HepG2 (cell line): ENCODE results near the gene DLG5. TPM values are rescaled to one million over a fixed set of nuclear protein-coding genes. Genes with fewer than 3 reads are reported as not detected.

ENCODE experiments used
- ATAC-seq: fragments of 200-7000 bp; cut with Tn5 transposase; 3 replicates; pipeline ENCODE4 v1.9.1; 2020; ENCODE audit warnings: mild to moderate bottlenecking, moderate library complexity
- BruUV-seq: library from RNA; stranded (reverse); fragments of 400-500 nt; replicated peaks from 2 replicates; lab custom pipeline; 2021; lab: Mats Ljungman, UMichigan
- CTCF ChIA-PET: fragments of 300-600 bp; formaldehyde crosslinking; extraction: SDS; loops from one replicate; lab custom pipeline; 2021; ENCODE audit warnings: low total read pairs, inconsistent platforms, low intra/inter-chr PET ratio; lab: Yijun Ruan, JAX
- POLR2A ChIA-PET: fragments of 350-600 bp; sonication (Branson Sonifier 250); formaldehyde crosslinking; loops from one replicate; lab custom pipeline; 2020; ENCODE audit warnings: antibody characterized with exemption, inconsistent platforms; lab: Yijun Ruan, JAX
- DNase-seq: peaks from one replicate; pipeline ENCODE4 v3.0.0-alpha.2; 2015; ENCODE audit warnings: low spot score
- FAIRE-seq: peaks from 3 replicates; lab custom pipeline; 2011; peaks lifted over from hg19 to GRCh38; lab: Jason Lieb, UNC
- H2AFZ ChIP-seq: one replicate; pipeline ENCODE4 v1.6.1; 2011; ENCODE audit warnings: low read length, inconsistent platforms
- H3K27ac ChIP-seq: fragments of 300-600 bp; 3 replicates; pipeline ENCODE4 v1.8.0; 2011; ENCODE audit warnings: mixed run types, mild to moderate bottlenecking, mixed read lengths, low read length, inconsistent platforms; ENCODE audit not compliant: insufficient read depth; ENCODE audit errors: extremely low read length
- H3K27me3 ChIP-seq, 2 experiments: fragments of 200-600 bp in 1 of 2; 2 replicates in 1 of 2; 3 replicates in 1 of 2; pipeline versions ENCODE4 v1.6.0 to v1.8.0; 2011; ENCODE audit warnings: low read length in 2 of 2, mild to moderate bottlenecking in 2 of 2, moderate library complexity in 2 of 2, inconsistent platforms in 1 of 2; ENCODE audit not compliant: insufficient read depth in 2 of 2, control insufficient read depth in 1 of 2
- H3K36me3 ChIP-seq, 2 experiments: fragments of 200-600 bp in 1 of 2; replicated peaks in 1 of 2; 2 replicates in 1 of 2; 3 replicates in 1 of 2; pipeline versions ENCODE4 v1.5.1 to v1.8.0; 2011; ENCODE audit warnings: low read length in 2 of 2, inconsistent platforms in 1 of 2; ENCODE audit not compliant: insufficient read depth in 2 of 2, control insufficient read depth in 1 of 2
- H3K4me1 ChIP-seq: 2 replicates; pipeline ENCODE4 v1.5.1; 2012; ENCODE audit warnings: low read length, inconsistent platforms; ENCODE audit not compliant: insufficient read depth
- H3K4me2 ChIP-seq: 2 replicates; pipeline ENCODE4 v1.6.0; 2011; ENCODE audit warnings: low read depth, low read length, inconsistent platforms
- H3K4me3 ChIP-seq, 3 experiments: fragments of 200-600 bp in 1 of 3; sonication (generic), shearing (Covaris generic) in 1 of 3; replicated peaks in 1 of 3; 2 replicates each; pipeline ENCODE4 v1.5.1; 2011 to 2016; ENCODE audit warnings: low read length in 3 of 3, inconsistent platforms in 2 of 3, low read depth in 2 of 3, mild to moderate bottlenecking in 2 of 3, control low read depth in 1 of 3, mixed read lengths in 1 of 3; ENCODE audit not compliant: insufficient read depth in 1 of 3
- H3K79me2 ChIP-seq: one replicate; pipeline ENCODE4 v1.6.1; 2011; ENCODE audit warnings: low read length, inconsistent platforms; ENCODE audit not compliant: insufficient read depth
- H3K9ac ChIP-seq: 2 replicates; pipeline ENCODE4 v1.6.0; 2011; ENCODE audit warnings: mild to moderate bottlenecking, low read depth, low read length, inconsistent platforms; ENCODE audit not compliant: insufficient read depth
- H3K9me3 ChIP-seq: 2 replicates; pipeline ENCODE4 v1.5.1; 2012; ENCODE audit warnings: mild to moderate bottlenecking, low read length
- H4K20me1 ChIP-seq: 2 replicates; pipeline ENCODE4 v1.6.0; 2011; ENCODE audit warnings: inconsistent platforms, mild to moderate bottlenecking, low read length, moderate library complexity; ENCODE audit not compliant: insufficient read depth
- AHDC1 ChIP-seq: sonication (generic); formaldehyde crosslinking; IDR thresholded peaks from 2 replicates; pipeline ENCODE4 v1.5.1; 2020; ENCODE audit warnings: mild to moderate bottlenecking, missing genetic modification reagents, borderline replicate concordance
- FIP1L1 ChIP-seq: fragments of 200-400 bp; formaldehyde crosslinking; IDR thresholded peaks from 2 replicates; pipeline ENCODE4 v1.6.1; 2018; ENCODE audit warnings: low read depth, mild to moderate bottlenecking, low read length, moderate library complexity, borderline replicate concordance; ENCODE audit not compliant: insufficient read depth
- KLF6 ChIP-seq: IDR thresholded peaks from 2 replicates; pipeline ENCODE4 v1.8.0; 2016; ENCODE audit warnings: missing biosample characterization, missing genetic modification reagents
- MED1 ChIP-seq: sonication (generic); formaldehyde crosslinking; IDR thresholded peaks from 2 replicates; pipeline ENCODE4 v1.4.0; 2020; ENCODE audit warnings: missing genetic modification reagents
- SNAPC5 ChIP-seq: sonication (generic); formaldehyde crosslinking; IDR thresholded peaks from 2 replicates; pipeline ENCODE4 v1.8.1; 2023; ENCODE audit warnings: mild to moderate bottlenecking, missing genetic modification reagents, borderline replicate concordance
- ZNF251 ChIP-seq: sonication (generic); formaldehyde crosslinking; IDR thresholded peaks from 2 replicates; pipeline ENCODE4 v1.9.0; 2021; ENCODE audit warnings: mild to moderate bottlenecking, missing genetic modification reagents
- ZNF784 ChIP-seq: sonication (generic); formaldehyde crosslinking; IDR thresholded peaks from 2 replicates; pipeline ENCODE4 v1.5.1; 2020; ENCODE audit warnings: missing genetic modification reagents, mild to moderate bottlenecking, borderline replicate concordance
- WGBS: methylation state at CpG from one replicate; pipeline ENCODE4 v1.1.6; 2017; ENCODE audit warnings: low lambda C conversion rate; 5-methylcytosine and 5-hydroxymethylcytosine counted together
- in situ Hi-C: cut with HindIII; loops from 2 replicates; pipeline ENCODE4 v1.10.0; 2017; ENCODE audit warnings: low pct_unique_long_range_greater_than_20kb; ENCODE audit not compliant: extremely low pct_ligation_motif_present
- intact Hi-C: fragments of 100-400 bp; cut with micrococcal nuclease; formaldehyde crosslinking; loops from one replicate; pipeline ENCODE4 v1.10.0; 2022; ENCODE audit not compliant: unreplicated experiment
- polyA plus RNA-seq, 8 experiments: library from polyadenylated mRNA; depleted of rRNA in 3 of 8; stranded (reverse) in 7 of 8; unstranded in 1 of 8; fragments of >200 nt; fragmentation: Illumina TruSeq in 4 of 8; extraction: Trizol in 4 of 8; gene quantifications; 2 replicates each; pipeline versions ENCODE4 v1.2.1 to v1.2.3, GENCODE V29; 2011 to 2016; ENCODE audit warnings: low read depth in 4 of 8, missing spikeins in 1 of 8, mixed read lengths in 1 of 8; ENCODE audit not compliant: insufficient read depth in 1 of 8
- total RNA-seq, 5 experiments: library from RNA; depleted of rRNA; stranded (reverse); fragments of >200 nt; fragmentation: Illumina TruSeq; extraction: Trizol; gene quantifications; 2 replicates each; pipeline ENCODE4 v1.2.3, GENCODE V29; 2016; ENCODE audit warnings: low read depth in 1 of 5
- TF ChIP-seq, protein P1 (sequence below): sonication (generic); formaldehyde crosslinking; IDR thresholded peaks from 2 replicates; pipeline ENCODE4 v1.8.0; 2022; ENCODE audit warnings: missing genetic modification reagents, mild to moderate bottlenecking, moderate library complexity, borderline replicate concordance

DLG5 gene
- total and polyA plus RNA-seq, 2 of the 13 experiments (the other 11 are each of a cell fraction or from before 2014, with no cell fraction given), result 15.5 to 18.2 TPM

- Histone ChIP-seq H3K79me2 (no peaks in the 10 kb centered on the region), H3K27ac (no peak overlapping the region), H4K20me1 (no peaks in the 10 kb centered on the region), H3K4me3 (no peak overlapping the region), H3K9ac (no peak overlapping the region), H3K4me2 (no peak overlapping the region), H3K27me3 (no peaks in the 10 kb centered on the region), H3K36me3 (peaks cover 20 to 60% of the 10 kb centered on the region in 2 experiments; a peak in 4 of 5 replicates), H3K9me3 (no peaks in the 10 kb centered on the region), H2AFZ (no peak overlapping the region), H3K4me1 (peaks cover 9% of the 10 kb centered on the region)
- TF ChIP-seq ZNF251 (no peak), SNAPC5 (no peak), ZNF784 (CRISPR knock-in tag) (no peak), KLF6 (CRISPR knock-in tag) (no peak), FIP1L1 (no peak)
- CTCF ChIA-PET, result no interaction called here
- DNase-seq (no peak), ATAC-seq (no peak), FAIRE-seq (no peak)
- POLR2A ChIA-PET, result no interaction called here
- over 99% methylated on average over 7 of the region's 7 CpGs for WGBS
- in situ Hi-C loops, result no loop called here
- intact Hi-C loops, result no loop called here
- BruUV-seq, result no TSS peak
Measured at GRCh38 chr10:77824908-77825307, 101.6 kb downstream of the DLG5 start.

DNA sequence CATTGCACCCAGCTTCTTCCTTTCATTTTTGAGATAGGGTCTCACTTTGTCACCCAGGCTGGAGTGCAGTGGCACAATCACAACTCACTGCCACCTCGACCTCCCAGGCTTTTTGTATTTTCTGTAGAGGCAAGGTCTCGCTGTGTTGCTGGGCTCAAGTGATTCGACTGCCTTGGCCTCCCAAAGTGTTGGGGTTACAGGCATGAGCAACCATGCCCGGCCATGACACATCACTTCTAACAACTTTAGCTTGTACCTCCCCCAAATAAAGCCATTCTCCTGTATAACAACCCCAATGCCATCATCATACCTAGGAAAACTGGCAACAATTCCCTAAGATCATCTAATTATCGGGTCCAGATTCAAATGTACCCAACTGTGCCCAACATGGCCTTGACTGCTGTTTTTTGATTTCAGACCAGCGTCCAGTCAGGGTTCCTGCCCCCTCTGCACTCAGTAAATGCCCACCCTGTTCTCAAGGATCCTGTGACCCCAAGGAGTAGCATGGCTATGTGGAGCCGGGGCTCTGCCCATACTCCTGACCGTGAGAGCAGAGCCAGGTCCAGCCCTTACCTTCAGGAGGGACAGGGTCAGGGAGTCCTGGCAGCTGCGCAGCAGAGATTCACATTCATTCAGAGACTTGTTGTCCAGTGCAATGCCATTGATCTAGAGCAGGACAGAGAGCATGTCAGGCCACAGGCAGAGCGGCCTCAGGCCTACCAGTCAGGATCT is 102.6 kb downstream of the DLG5 start:
- ATAC-seq (no peak), DNase-seq (no peak), FAIRE-seq (no peak)
- ChIA-PET POLR2A (no interaction called here), CTCF (no interaction called here)
- H3K4me3 ChIP-seq, result no peak overlapping the region
- H3K9me3 ChIP-seq, result no peaks in the 10 kb centered on the region
- H4K20me1 ChIP-seq, result no peaks in the 10 kb centered on the region
- peaks cover 22 to 60% of the 10 kb centered on the region in 2 experiments for H3K36me3 ChIP-seq
- H2AFZ ChIP-seq, result no peak overlapping the region
- WGBS, result 99% methylated on average over 10 of the region's 10 CpGs
- no peaks in the 10 kb centered on the region for H3K27me3 ChIP-seq
- in situ Hi-C loops, result no loop called here
- no peak overlapping the region for H3K9ac ChIP-seq
- intact Hi-C loops, result no loop called here
- H3K4me2 ChIP-seq, result no peak overlapping the region
- no peaks in the 10 kb centered on the region for H3K79me2 ChIP-seq
- peaks cover 9% of the 10 kb centered on the region for H3K4me1 ChIP-seq
- TF ChIP-seq, protein P1, sequence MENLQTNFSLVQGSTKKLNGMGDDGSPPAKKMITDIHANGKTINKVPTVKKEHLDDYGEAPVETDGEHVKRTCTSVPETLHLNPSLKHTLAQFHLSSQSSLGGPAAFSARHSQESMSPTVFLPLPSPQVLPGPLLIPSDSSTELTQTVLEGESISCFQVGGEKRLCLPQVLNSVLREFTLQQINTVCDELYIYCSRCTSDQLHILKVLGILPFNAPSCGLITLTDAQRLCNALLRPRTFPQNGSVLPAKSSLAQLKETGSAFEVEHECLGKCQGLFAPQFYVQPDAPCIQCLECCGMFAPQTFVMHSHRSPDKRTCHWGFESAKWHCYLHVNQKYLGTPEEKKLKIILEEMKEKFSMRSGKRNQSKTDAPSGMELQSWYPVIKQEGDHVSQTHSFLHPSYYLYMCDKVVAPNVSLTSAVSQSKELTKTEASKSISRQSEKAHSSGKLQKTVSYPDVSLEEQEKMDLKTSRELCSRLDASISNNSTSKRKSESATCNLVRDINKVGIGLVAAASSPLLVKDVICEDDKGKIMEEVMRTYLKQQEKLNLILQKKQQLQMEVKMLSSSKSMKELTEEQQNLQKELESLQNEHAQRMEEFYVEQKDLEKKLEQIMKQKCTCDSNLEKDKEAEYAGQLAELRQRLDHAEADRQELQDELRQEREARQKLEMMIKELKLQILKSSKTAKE (CRISPR knock-in tag), result no peak
- TF ChIP-seq MED1 (CRISPR knock-in tag) (no peak), AHDC1 (CRISPR knock-in tag) (no peak)
- H3K27ac ChIP-seq, result no peak overlapping the region
- BruUV-seq, result no TSS peak
